ENCODE data around the gene RCAN1. TPM values are rescaled to one million over a fixed set of nuclear protein-coding genes. Genes with fewer than 3 reads are reported as not detected.

The RCAN1 gene
- total and polyA plus RNA-seq, 2 of the 8 experiments (the other 6 are each of a cell fraction or from before 2014, with no cell fraction given): 1.7 to 6.4 TPM

DNA sequence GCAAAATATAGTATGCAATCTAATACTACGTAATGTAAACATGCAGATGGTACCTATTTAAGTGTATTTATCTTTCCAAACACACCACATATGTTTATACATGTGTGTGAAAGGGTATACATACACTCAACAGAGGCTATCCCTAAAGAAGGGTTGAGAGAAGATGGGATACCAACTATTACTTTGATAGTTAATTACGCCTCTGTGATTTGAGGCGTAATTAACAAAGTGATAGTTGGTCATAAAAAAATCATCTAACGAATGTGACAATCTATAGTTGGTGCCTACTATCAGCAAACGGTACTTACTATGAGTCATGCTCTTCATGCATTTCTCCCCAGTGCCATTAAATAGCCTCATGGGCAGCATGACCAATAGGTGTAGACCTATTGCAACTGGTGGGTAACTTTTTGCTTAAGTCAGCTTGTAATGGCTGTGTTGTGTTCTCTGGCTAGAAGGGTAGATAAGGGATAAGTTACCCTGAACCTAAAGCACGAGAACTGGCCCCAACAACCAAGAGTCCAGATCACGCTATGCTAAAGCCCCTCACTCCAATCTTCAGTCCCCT lies 15.3 kb downstream of the RCAN1 start:
- WGBS, 2 experiments (ENCODE audit: extremely low coverage in 1 of 2, insufficient coverage in 1 of 2, insufficient read length in 1 of 2, insufficient replicate concordance in 2 of 2, low coverage in 1 of 2, low lambda C conversion rate in 2 of 2, missing lambda C conversion rate in 1 of 2): 87% methylated on average over 7 of the region's 7 CpGs; no CpG with 5 or more reads in 1 of the 2 experiments
- Histone ChIP-seq H4K5ac (ENCODE audit: insufficient read length, low read depth, low read length) (no peak overlapping the region), H2BK5ac (ENCODE audit: low read depth, low read length) (no peak overlapping the region), H2BK20ac (ENCODE audit: low read length) (no peak overlapping the region), H3K4me3 (ENCODE audit: extremely low read depth in 1 of 4, insufficient read depth in 2 of 4, low read depth in 3 of 4, low read length in 4 of 4) (no peak overlapping the region), H3K4ac (replicated peaks; ENCODE audit: insufficient read length, low read depth, low read length) (no peak overlapping the region), H2AFZ (ENCODE audit: low read length) (no peak overlapping the region), H3K79me1 (ENCODE audit: low read depth, low read length) (no peaks in the 10 kb centered on the region), H4K8ac (ENCODE audit: extremely low read depth, insufficient read depth, low read length) (no peak overlapping the region), H3K23me2 (ENCODE audit: low read depth, low read length) (no peaks in the 10 kb centered on the region), H2BK15ac (ENCODE audit: low read length) (no peak overlapping the region), H3K9me3 (ENCODE audit: insufficient read depth in 2 of 2, low read depth in 1 of 2, low read length in 1 of 2) (no peaks in the 10 kb centered on the region), H2AK5ac (ENCODE audit: low read depth, low read length) (no peak overlapping the region), H2BK12ac (ENCODE audit: low read depth, low read length) (no peak overlapping the region), H3K23ac (ENCODE audit: insufficient read length) (no peak overlapping the region), H3K56ac (replicated peaks; ENCODE audit: insufficient read length, low read depth, low read length) (no peak overlapping the region), H3K27me3 (replicated peaks in 1 of 4; ENCODE audit: control insufficient read depth in 3 of 4, extremely low read depth in 1 of 4, insufficient read depth in 3 of 4, low read length in 3 of 4) (no peaks in the 10 kb centered on the region), H3K18ac (ENCODE audit: extremely low read depth, low read length) (no peak overlapping the region), H3K4me1 (replicated peaks in 1 of 4; ENCODE audit: control insufficient read depth in 3 of 4, insufficient read depth in 4 of 4, low read length in 3 of 4) (no peaks in the 10 kb centered on the region; a peak in 1 of 7 replicates), H4K91ac (replicated peaks; ENCODE audit: insufficient read length, low read length) (no peak overlapping the region), H3K9ac (replicated peaks in 1 of 4; ENCODE audit: extremely low read depth in 1 of 4, low read depth in 3 of 4, low read length in 3 of 4) (no peak overlapping the region), H2BK120ac (replicated peaks; ENCODE audit: low read depth, low read length) (no peak overlapping the region), H3K79me2 (ENCODE audit: control insufficient read depth in 1 of 2, insufficient read depth in 2 of 2, low read length in 2 of 2) (no peaks in the 10 kb centered on the region), H4K20me1 (replicated peaks in 1 of 2; ENCODE audit: control insufficient read depth in 1 of 2, insufficient read depth in 2 of 2, low read length in 2 of 2) (no peaks in the 10 kb centered on the region), H3K27ac (ENCODE audit: low read depth, low read length) (no peak overlapping the region), H3K36me3 (ENCODE audit: control insufficient read depth in 2 of 4, insufficient read depth in 4 of 4, low read length in 3 of 4) (no peaks in the 10 kb centered on the region), H3K14ac (ENCODE audit: insufficient read length) (no peak overlapping the region), H3K4me2 (ENCODE audit: insufficient read depth in 1 of 2, low read depth in 2 of 2, low read length in 2 of 2) (no peak overlapping the region)
- FAIRE-seq (no peak), DNase-seq (ENCODE audit: low read depth in 1 of 2, low spot score in 2 of 2) (no peak)
- ChIA-PET POLR2A (ENCODE audit: partially characterized antibody) (no interaction called here), CTCF (ENCODE audit: partially characterized antibody) (interaction anchor here (7.7 kb wide), 1 partner anchor 92 kb away, joined by 131 read pairs; the partner anchor contains the start of gene KCNE1)
- TF ChIP-seq BACH1 (IDR thresholded peaks at IDR 0.05; ENCODE audit: low read length) (no peak), KDM4A (IDR thresholded peaks at IDR 0.05; ENCODE audit: low read depth, low read length, severe bottlenecking) (no peak), TAF7 (optimal IDR thresholded peaks at IDR 0.05; ENCODE audit: borderline replicate concordance, low read depth, low read length) (no peak), YY1 (IDR thresholded peaks at IDR 0.05; ENCODE audit: low read depth, low read length) (no peak), GTF2F1 (IDR thresholded peaks at IDR 0.05; ENCODE audit: borderline replicate concordance, low read depth, low read length) (no peak), POU5F1 (IDR thresholded peaks at IDR 0.05; ENCODE audit: low read depth, low read length) (no peak), JUND (IDR thresholded peaks at IDR 0.05; ENCODE audit: low read length) (no peak), NANOG (IDR thresholded peaks at IDR 0.05; ENCODE audit: insufficient read depth, low read depth, low read length, poor library complexity, severe bottlenecking) (no peak), BCL11A (IDR thresholded peaks at IDR 0.05; ENCODE audit: low read depth in 2 of 2, low read length in 2 of 2) (no peak), CEBPB (IDR thresholded peaks at IDR 0.05; ENCODE audit: low read depth, low read length) (no peak)
- TF ChIP-seq, protein P1, sequence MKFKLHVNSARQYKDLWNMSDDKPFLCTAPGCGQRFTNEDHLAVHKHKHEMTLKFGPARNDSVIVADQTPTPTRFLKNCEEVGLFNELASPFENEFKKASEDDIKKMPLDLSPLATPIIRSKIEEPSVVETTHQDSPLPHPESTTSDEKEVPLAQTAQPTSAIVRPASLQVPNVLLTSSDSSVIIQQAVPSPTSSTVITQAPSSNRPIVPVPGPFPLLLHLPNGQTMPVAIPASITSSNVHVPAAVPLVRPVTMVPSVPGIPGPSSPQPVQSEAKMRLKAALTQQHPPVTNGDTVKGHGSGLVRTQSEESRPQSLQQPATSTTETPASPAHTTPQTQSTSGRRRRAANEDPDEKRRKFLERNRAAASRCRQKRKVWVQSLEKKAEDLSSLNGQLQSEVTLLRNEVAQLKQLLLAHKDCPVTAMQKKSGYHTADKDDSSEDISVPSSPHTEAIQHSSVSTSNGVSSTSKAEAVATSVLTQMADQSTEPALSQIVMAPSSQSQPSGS (IDR thresholded peaks at IDR 0.05; ENCODE audit: low read length): no peak
- TF ChIP-seq, protein P2, sequence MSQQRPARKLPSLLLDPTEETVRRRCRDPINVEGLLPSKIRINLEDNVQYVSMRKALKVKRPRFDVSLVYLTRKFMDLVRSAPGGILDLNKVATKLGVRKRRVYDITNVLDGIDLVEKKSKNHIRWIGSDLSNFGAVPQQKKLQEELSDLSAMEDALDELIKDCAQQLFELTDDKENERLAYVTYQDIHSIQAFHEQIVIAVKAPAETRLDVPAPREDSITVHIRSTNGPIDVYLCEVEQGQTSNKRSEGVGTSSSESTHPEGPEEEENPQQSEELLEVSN (IDR thresholded peaks at IDR 0.05): no peak
